ENCODE measurements around the gene FAM50B.

The FAM50B gene

GRCh38 chr6:3873051-3873450 lies 23.9 kb downstream of the FAM50B start:
- DNase-seq (ENCODE audit: low read depth in 2 of 2), result no peak

- DNase-seq (ENCODE audit: low read depth in 2 of 2), result no peak
These were observed 24.9 kb downstream of the FAM50B start for GRCh38 chr6:3874069-3874468.

- DNase-seq (ENCODE audit: low read depth in 2 of 2), result no peak
These were observed 26.3 kb downstream of the FAM50B start for GRCh38 chr6:3875486-3875885.

GRCh38 chr6:3876101-3876500 lies 26.9 kb downstream of the FAM50B start:
- DNase-seq (ENCODE audit: low read depth in 2 of 2), result no peak

- DNase-seq (ENCODE audit: low read depth in 2 of 2), result no peak
These were observed 27.7 kb downstream of the FAM50B start for GRCh38 chr6:3876866-3877265.

GRCh38 chr6:3878048-3878666 lies 29.0 kb downstream of the FAM50B start:
- no peak for DNase-seq (ENCODE audit: low read depth in 2 of 2)

- no peak for DNase-seq (ENCODE audit: low read depth in 2 of 2)
These were observed 30.2 kb downstream of the FAM50B start for GRCh38 chr6:3879194-3879952.

GRCh38 chr6:3881711-3882421 lies 32.7 kb downstream of the FAM50B start:
- DNase-seq (ENCODE audit: low read depth in 2 of 2), result no peak

GRCh38 chr6:3882431-3882830 lies 33.3 kb downstream of the FAM50B start:
- DNase-seq (ENCODE audit: low read depth in 2 of 2), result no peak

- no peak for DNase-seq (ENCODE audit: low read depth in 2 of 2)
These were observed 33.7 kb downstream of the FAM50B start for GRCh38 chr6:3882866-3883265.

- no peak for DNase-seq (ENCODE audit: low read depth in 2 of 2)
These were observed 35.0 kb downstream of the FAM50B start for GRCh38 chr6:3884007-3884745.

- DNase-seq (ENCODE audit: low read depth in 2 of 2), result no peak
These were observed 36.3 kb downstream of the FAM50B start for GRCh38 chr6:3885262-3886036.

- no peak for DNase-seq (ENCODE audit: low read depth in 2 of 2)
These were observed 38.1 kb downstream of the FAM50B start for GRCh38 chr6:3887150-3887700.

- DNase-seq (ENCODE audit: low read depth in 2 of 2), result no peak
These were observed 39.2 kb downstream of the FAM50B start for GRCh38 chr6:3888153-3888957.

- no peak for DNase-seq (ENCODE audit: low read depth in 2 of 2)
These were observed 40.9 kb downstream of the FAM50B start for GRCh38 chr6:3890047-3890446.

- no peak for DNase-seq (ENCODE audit: low read depth in 2 of 2)
These were observed 42.7 kb downstream of the FAM50B start for GRCh38 chr6:3891883-3892282.

GRCh38 chr6:3892603-3893002 lies 43.4 kb downstream of the FAM50B start:
- no peak for DNase-seq (ENCODE audit: low read depth in 2 of 2)

GRCh38 chr6:3893487-3893886 lies 44.3 kb downstream of the FAM50B start:
- DNase-seq (ENCODE audit: low read depth in 2 of 2), result no peak

- no peak for DNase-seq (ENCODE audit: low read depth in 2 of 2)
These were observed 44.7 kb downstream of the FAM50B start for GRCh38 chr6:3893917-3894316.

- DNase-seq (ENCODE audit: low read depth in 2 of 2), result no peak
These were observed 45.6 kb downstream of the FAM50B start for GRCh38 chr6:3894590-3895311.
